ENCODE measurements around the gene NANOS3. TPM values are rescaled to one million over a fixed set of nuclear protein-coding genes. Genes with fewer than 3 reads are reported as not detected.

Gene NANOS3
- total and polyA plus RNA-seq, 4 donors: not detected

DNA sequence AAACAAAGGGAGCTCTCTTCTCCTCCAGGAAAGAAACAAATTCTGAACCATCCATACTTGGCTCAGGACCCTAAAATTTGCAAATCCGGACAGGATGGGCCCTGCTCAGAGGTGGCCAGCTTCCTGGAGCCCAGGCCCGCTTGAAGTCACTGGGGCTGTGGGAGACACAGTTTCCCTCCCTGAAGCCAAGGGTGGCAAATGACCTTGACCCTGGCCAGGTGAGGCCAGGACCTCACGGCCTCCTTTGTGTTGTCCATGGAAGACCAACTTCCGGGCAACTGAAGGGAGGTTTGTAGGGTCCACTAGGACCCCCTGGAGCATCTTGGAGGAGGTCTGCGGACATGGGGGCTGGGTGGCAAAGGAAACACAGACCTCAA lies 5.5 kb downstream of the NANOS3 start:
- TF ChIP-seq TAF1 (conservative IDR thresholded peaks at IDR 0.05): no peak
- TF ChIP-seq, protein P1, sequence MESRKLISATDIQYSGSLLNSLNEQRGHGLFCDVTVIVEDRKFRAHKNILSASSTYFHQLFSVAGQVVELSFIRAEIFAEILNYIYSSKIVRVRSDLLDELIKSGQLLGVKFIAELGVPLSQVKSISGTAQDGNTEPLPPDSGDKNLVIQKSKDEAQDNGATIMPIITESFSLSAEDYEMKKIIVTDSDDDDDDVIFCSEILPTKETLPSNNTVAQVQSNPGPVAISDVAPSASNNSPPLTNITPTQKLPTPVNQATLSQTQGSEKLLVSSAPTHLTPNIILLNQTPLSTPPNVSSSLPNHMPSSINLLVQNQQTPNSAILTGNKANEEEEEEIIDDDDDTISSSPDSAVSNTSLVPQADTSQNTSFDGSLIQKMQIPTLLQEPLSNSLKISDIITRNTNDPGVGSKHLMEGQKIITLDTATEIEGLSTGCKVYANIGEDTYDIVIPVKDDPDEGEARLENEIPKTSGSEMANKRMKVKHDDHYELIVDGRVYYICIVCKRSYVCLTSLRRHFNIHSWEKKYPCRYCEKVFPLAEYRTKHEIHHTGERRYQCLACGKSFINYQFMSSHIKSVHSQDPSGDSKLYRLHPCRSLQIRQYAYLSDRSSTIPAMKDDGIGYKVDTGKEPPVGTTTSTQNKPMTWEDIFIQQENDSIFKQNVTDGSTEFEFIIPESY (IDR thresholded peaks at IDR 0.05): no peak
- TF ChIP-seq JUND (IDR thresholded peaks at IDR 0.05): no peak
- no peak for TF ChIP-seq NR2F2 (IDR thresholded peaks at IDR 0.05)
- TF ChIP-seq FOXA2 (IDR thresholded peaks at IDR 0.05): no peak
- TF ChIP-seq, protein P2, sequence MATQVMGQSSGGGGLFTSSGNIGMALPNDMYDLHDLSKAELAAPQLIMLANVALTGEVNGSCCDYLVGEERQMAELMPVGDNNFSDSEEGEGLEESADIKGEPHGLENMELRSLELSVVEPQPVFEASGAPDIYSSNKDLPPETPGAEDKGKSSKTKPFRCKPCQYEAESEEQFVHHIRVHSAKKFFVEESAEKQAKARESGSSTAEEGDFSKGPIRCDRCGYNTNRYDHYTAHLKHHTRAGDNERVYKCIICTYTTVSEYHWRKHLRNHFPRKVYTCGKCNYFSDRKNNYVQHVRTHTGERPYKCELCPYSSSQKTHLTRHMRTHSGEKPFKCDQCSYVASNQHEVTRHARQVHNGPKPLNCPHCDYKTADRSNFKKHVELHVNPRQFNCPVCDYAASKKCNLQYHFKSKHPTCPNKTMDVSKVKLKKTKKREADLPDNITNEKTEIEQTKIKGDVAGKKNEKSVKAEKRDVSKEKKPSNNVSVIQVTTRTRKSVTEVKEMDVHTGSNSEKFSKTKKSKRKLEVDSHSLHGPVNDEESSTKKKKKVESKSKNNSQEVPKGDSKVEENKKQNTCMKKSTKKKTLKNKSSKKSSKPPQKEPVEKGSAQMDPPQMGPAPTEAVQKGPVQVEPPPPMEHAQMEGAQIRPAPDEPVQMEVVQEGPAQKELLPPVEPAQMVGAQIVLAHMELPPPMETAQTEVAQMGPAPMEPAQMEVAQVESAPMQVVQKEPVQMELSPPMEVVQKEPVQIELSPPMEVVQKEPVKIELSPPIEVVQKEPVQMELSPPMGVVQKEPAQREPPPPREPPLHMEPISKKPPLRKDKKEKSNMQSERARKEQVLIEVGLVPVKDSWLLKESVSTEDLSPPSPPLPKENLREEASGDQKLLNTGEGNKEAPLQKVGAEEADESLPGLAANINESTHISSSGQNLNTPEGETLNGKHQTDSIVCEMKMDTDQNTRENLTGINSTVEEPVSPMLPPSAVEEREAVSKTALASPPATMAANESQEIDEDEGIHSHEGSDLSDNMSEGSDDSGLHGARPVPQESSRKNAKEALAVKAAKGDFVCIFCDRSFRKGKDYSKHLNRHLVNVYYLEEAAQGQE (IDR thresholded peaks at IDR 0.05): no peak
- TF ChIP-seq RAD21 (IDR thresholded peaks at IDR 0.05): no peak
- TF ChIP-seq HNF4A (conservative IDR thresholded peaks at IDR 0.05): no peak
- TF ChIP-seq, protein P3, sequence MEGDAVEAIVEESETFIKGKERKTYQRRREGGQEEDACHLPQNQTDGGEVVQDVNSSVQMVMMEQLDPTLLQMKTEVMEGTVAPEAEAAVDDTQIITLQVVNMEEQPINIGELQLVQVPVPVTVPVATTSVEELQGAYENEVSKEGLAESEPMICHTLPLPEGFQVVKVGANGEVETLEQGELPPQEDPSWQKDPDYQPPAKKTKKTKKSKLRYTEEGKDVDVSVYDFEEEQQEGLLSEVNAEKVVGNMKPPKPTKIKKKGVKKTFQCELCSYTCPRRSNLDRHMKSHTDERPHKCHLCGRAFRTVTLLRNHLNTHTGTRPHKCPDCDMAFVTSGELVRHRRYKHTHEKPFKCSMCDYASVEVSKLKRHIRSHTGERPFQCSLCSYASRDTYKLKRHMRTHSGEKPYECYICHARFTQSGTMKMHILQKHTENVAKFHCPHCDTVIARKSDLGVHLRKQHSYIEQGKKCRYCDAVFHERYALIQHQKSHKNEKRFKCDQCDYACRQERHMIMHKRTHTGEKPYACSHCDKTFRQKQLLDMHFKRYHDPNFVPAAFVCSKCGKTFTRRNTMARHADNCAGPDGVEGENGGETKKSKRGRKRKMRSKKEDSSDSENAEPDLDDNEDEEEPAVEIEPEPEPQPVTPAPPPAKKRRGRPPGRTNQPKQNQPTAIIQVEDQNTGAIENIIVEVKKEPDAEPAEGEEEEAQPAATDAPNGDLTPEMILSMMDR (IDR thresholded peaks at IDR 0.05; ENCODE audit: low read depth, low read length, missing input control): no peak
- TF ChIP-seq EGR1 (IDR thresholded peaks at IDR 0.05; ENCODE audit: low read depth in 2 of 2): no peak
- 88% methylated on average over 5 of the region's 5 CpGs for WGBS
- no peaks in the 10 kb centered on the region for H3K27me3 ChIP-seq (ENCODE audit: control insufficient read depth in 4 of 4, insufficient read depth in 4 of 4, low read length in 3 of 4)
- no peaks in the 10 kb centered on the region for H3K9me3 ChIP-seq (ENCODE audit: control insufficient read depth in 4 of 4, low read length in 3 of 4)
- DNase-seq (ENCODE audit: low spot score): no peak
- no peak overlapping the region for H3K4me3 ChIP-seq (ENCODE audit: low read depth in 1 of 3, low read length in 3 of 3)
- H3K36me3 ChIP-seq (ENCODE audit: control insufficient read depth in 4 of 4, insufficient read depth in 3 of 4, low read depth in 1 of 4, low read length in 3 of 4): no peaks in the 10 kb centered on the region
- H3K27ac ChIP-seq (ENCODE audit: low read depth in 1 of 2, low read length in 2 of 2): no peak overlapping the region
- H3K4me1 ChIP-seq (ENCODE audit: control insufficient read depth in 4 of 4, insufficient read depth in 4 of 4, low read length in 3 of 4): peaks cover 0 to 10% (median 2%) of the 10 kb centered on the region in 4 donors
- no peak overlapping the region for H3K9ac ChIP-seq (ENCODE audit: low read depth in 1 of 2, low read length in 2 of 2)

DNA sequence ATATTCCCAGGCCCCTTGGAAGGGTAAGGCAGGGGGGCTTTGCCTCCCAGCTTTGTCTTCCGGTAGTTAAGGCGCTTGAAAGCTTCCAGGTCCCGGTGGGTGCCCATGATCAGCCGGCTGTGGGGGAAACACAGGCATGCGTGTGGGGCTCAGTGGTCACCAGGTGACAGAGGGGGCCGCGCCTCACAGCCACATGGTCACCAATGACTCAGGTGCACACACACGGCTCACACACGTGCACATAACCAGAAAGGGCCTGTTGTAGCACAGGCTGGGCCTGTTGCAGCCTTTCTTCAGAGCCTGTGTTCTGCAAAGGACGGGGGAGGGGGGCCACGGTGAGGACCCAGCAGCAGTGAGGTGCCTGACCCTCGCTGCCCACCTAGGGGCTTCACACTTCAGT lies 5.9 kb downstream of the NANOS3 start:
- peaks cover 0 to 10% (median 2%) of the 10 kb centered on the region in 4 donors for H3K4me1 ChIP-seq (ENCODE audit: control insufficient read depth in 4 of 4, insufficient read depth in 4 of 4, low read length in 3 of 4)
- no peaks in the 10 kb centered on the region for H3K27me3 ChIP-seq (ENCODE audit: control insufficient read depth in 4 of 4, insufficient read depth in 4 of 4, low read length in 3 of 4)
- WGBS: 95% methylated on average over 12 of the region's 12 CpGs
- no peak overlapping the region for H3K4me3 ChIP-seq (ENCODE audit: low read depth in 1 of 3, low read length in 3 of 3)
- no peaks in the 10 kb centered on the region for H3K9me3 ChIP-seq (ENCODE audit: control insufficient read depth in 4 of 4, low read length in 3 of 4)
- H3K9ac ChIP-seq (ENCODE audit: low read depth in 1 of 2, low read length in 2 of 2): no peak overlapping the region
- H3K36me3 ChIP-seq (ENCODE audit: control insufficient read depth in 4 of 4, insufficient read depth in 3 of 4, low read depth in 1 of 4, low read length in 3 of 4): no peaks in the 10 kb centered on the region
- no peak overlapping the region for H3K27ac ChIP-seq (ENCODE audit: low read depth in 1 of 2, low read length in 2 of 2)
- DNase-seq (ENCODE audit: low spot score): no peak
- TF ChIP-seq JUND (IDR thresholded peaks at IDR 0.05) (no peak), TAF1 (conservative IDR thresholded peaks at IDR 0.05) (no peak), EGR1 (IDR thresholded peaks at IDR 0.05; ENCODE audit: low read depth in 2 of 2) (no peak), SP1 (IDR thresholded peaks at IDR 0.05) (no peak), FOXA2 (IDR thresholded peaks at IDR 0.05) (no peak), HNF4A (conservative IDR thresholded peaks at IDR 0.05) (no peak), RXRA (IDR thresholded peaks at IDR 0.05) (no peak), HNF4G (IDR thresholded peaks at IDR 0.05) (no peak), RAD21 (IDR thresholded peaks at IDR 0.05) (no peak), GABPA (IDR thresholded peaks at IDR 0.05 in 1 of 2, conservative IDR thresholded peaks at IDR 0.05 in 1 of 2) (no peak), NR2F2 (IDR thresholded peaks at IDR 0.05) (no peak)
- TF ChIP-seq, protein P4, sequence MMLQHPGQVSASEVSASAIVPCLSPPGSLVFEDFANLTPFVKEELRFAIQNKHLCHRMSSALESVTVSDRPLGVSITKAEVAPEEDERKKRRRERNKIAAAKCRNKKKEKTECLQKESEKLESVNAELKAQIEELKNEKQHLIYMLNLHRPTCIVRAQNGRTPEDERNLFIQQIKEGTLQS (IDR thresholded peaks at IDR 0.05): no peak
- TF ChIP-seq, protein P5, sequence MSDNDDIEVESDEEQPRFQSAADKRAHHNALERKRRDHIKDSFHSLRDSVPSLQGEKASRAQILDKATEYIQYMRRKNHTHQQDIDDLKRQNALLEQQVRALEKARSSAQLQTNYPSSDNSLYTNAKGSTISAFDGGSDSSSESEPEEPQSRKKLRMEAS (IDR thresholded peaks at IDR 0.05): no peak
- TF ChIP-seq, protein P3 (IDR thresholded peaks at IDR 0.05; ENCODE audit: low read depth, low read length, missing input control): no peak
- TF ChIP-seq, protein P1 (IDR thresholded peaks at IDR 0.05): no peak

All from liver (tissue), 9 donors.